ENCODE results near the gene HK3.

Gene HK3

DNA sequence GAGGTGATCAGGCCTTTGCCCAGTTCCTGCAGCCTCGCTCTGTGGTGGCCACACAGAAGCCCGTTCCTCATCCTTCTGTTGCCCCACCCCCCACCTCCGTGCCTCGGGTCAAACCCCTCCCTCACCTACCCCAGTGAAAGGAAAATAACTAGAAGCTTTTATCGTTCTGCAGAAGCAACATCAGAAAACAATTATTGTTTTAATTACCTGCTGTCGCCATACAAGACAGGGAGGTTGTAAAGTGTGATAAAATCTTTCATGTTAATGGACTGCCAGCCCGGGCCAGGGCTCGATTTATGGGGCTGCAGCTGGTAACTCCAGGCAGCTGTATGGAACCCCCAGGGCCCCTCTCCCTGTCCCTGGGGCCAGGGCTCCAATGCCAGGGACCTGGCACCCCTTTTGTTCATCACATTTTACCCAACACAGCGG is 68.1 kb downstream of the HK3 start:
- no peaks in the 10 kb centered on the region for H3K4me1 ChIP-seq (ENCODE audit: control insufficient read depth, insufficient read depth, low read length)
- H3K27me3 ChIP-seq (ENCODE audit: control insufficient read depth, insufficient read depth, low read length) = peaks cover 3% of the 10 kb centered on the region
- H3K4me3 ChIP-seq (ENCODE audit: low read length) = no peak overlapping the region
- no peak overlapping the region for H3K27ac ChIP-seq (ENCODE audit: low read depth, low read length)
- no peak overlapping the region for H3K9ac ChIP-seq (ENCODE audit: low read length)
- no peaks in the 10 kb centered on the region for H3K36me3 ChIP-seq (ENCODE audit: control insufficient read depth, insufficient read depth, low read length)

All from rectal smooth muscle tissue (tissue), 1 donor.